H1 (cell line): Measurements from ENCODE around the gene PSMD13. TPM values are rescaled to one million over a fixed set of nuclear protein-coding genes. Genes with fewer than 3 reads are reported as not detected.

ENCODE experiments used
- CTCF ChIA-PET: fragments of 300-600 bp; sonication (Branson Sonifier 250); formaldehyde crosslinking; loops from one replicate; lab custom pipeline; 2021; ENCODE audit not compliant: partially characterized antibody; lab: Charles Lee
- POLR2A ChIA-PET: fragments of 300-600 bp; sonication (Branson Sonifier 250); formaldehyde crosslinking; loops from one replicate; lab custom pipeline; 2021; ENCODE audit warnings: inconsistent platforms; ENCODE audit not compliant: partially characterized antibody; lab: Charles Lee
- DNase-seq, 2 experiments: peaks; one replicate each; pipeline versions ENCODE4 v3.0.0 to v3.0.0-alpha.2; 2010 to 2022; ENCODE audit warnings: low spot score in 2 of 2, low read depth in 1 of 2, mixed read lengths in 1 of 2
- FAIRE-seq: peaks from 2 replicates; lab custom pipeline; 2011; peaks lifted over from hg19 to GRCh38; lab: Jason Lieb, UNC
- H2AFZ ChIP-seq: 2 replicates; pipeline ENCODE4 v1.8.1; 2012; ENCODE audit warnings: low read length, inconsistent platforms
- H2AK5ac ChIP-seq: 2 replicates; pipeline ENCODE4 v1.6.1; 2013; ENCODE audit warnings: low read depth, low read length
- H2BK120ac ChIP-seq: replicated peaks from 2 replicates; pipeline ENCODE3; 2013; ENCODE audit warnings: low read depth, low read length, inconsistent platforms
- H2BK12ac ChIP-seq: 2 replicates; pipeline ENCODE4 v1.6.1; 2013; ENCODE audit warnings: low read depth, low read length
- H2BK15ac ChIP-seq: 2 replicates; pipeline ENCODE4 v1.6.1; 2013; ENCODE audit warnings: low read length
- H2BK20ac ChIP-seq: 2 replicates; pipeline ENCODE4 v1.6.1; 2013; ENCODE audit warnings: low read length
- H2BK5ac ChIP-seq: 2 replicates; pipeline ENCODE4 v1.6.1; 2013; ENCODE audit warnings: low read depth, low read length
- H3K14ac ChIP-seq: 2 replicates; pipeline ENCODE4 v1.6.1; 2013; ENCODE audit warnings: inconsistent platforms; ENCODE audit not compliant: insufficient read length
- H3K18ac ChIP-seq: 2 replicates; pipeline ENCODE4 v1.6.1; 2013; ENCODE audit warnings: low read length; ENCODE audit errors: extremely low read depth
- H3K23ac ChIP-seq: 2 replicates; pipeline ENCODE4 v1.6.1; 2013; ENCODE audit warnings: inconsistent platforms; ENCODE audit not compliant: insufficient read length
- H3K23me2 ChIP-seq: 2 replicates; pipeline ENCODE4 v1.6.1; 2013; ENCODE audit warnings: low read depth, low read length
- H3K27ac ChIP-seq: 2 replicates; pipeline ENCODE4 v1.6.1; 2011; ENCODE audit warnings: low read depth, low read length, inconsistent platforms
- H3K27me3 ChIP-seq, 4 experiments: replicated peaks in 1 of 4; 1 replicate in 1 of 4; 2 replicates in 3 of 4; pipeline versions ENCODE4 v1.6.1 to v1.8.1; 2011 to 2013; ENCODE audit warnings: low read length in 3 of 4, mild to moderate bottlenecking in 3 of 4, inconsistent platforms in 2 of 4, mixed read lengths in 2 of 4, moderate library complexity in 1 of 4; ENCODE audit not compliant: control insufficient read depth in 3 of 4, insufficient read depth in 3 of 4; ENCODE audit errors: extremely low read depth in 1 of 4
- H3K36me3 ChIP-seq, 4 experiments: 2 replicates each; pipeline versions ENCODE4 v1.6.1 to v1.8.1; 2011 to 2013; ENCODE audit warnings: mild to moderate bottlenecking in 4 of 4, low read length in 3 of 4, moderate library complexity in 2 of 4, control low read depth in 1 of 4, inconsistent platforms in 1 of 4; ENCODE audit not compliant: insufficient read depth in 4 of 4, control insufficient read depth in 2 of 4
- H3K4ac ChIP-seq: replicated peaks from 2 replicates; pipeline ENCODE3; 2013; ENCODE audit warnings: low read length, low read depth, mixed read lengths, inconsistent platforms; ENCODE audit not compliant: insufficient read length
- H3K4me1 ChIP-seq, 4 experiments: replicated peaks in 1 of 4; 1 replicate in 1 of 4; 2 replicates in 3 of 4; pipeline versions ENCODE4 v1.6.1 to v1.8.1; 2011 to 2013; ENCODE audit warnings: low read length in 3 of 4, inconsistent platforms in 2 of 4, mixed read lengths in 1 of 4; ENCODE audit not compliant: insufficient read depth in 4 of 4, control insufficient read depth in 3 of 4
- H3K4me2 ChIP-seq, 2 experiments: 2 replicates each; pipeline versions ENCODE4 v1.6.1 to v1.8.1; 2011 to 2013; ENCODE audit warnings: low read depth in 2 of 2, low read length in 2 of 2, control low read depth in 1 of 2, inconsistent platforms in 1 of 2, mild to moderate bottlenecking in 1 of 2; ENCODE audit not compliant: insufficient read depth in 1 of 2
- H3K4me3 ChIP-seq, 4 experiments: fragments of 200-600, 300-600 bp in 1 of 4; sonication (generic), shearing (Covaris generic), sonication (Bioruptor Twin) in 1 of 4; 2 replicates each; pipeline versions ENCODE4 v1.5.1 to v1.8.1; 2011 to 2016; ENCODE audit warnings: low read length in 4 of 4, low read depth in 3 of 4, control low read depth in 2 of 4, inconsistent platforms in 2 of 4, mild to moderate bottlenecking in 2 of 4, mixed read lengths in 1 of 4, moderate library complexity in 1 of 4; ENCODE audit not compliant: insufficient read depth in 2 of 4; ENCODE audit errors: extremely low read depth in 1 of 4
- H3K56ac ChIP-seq: replicated peaks from 2 replicates; pipeline ENCODE3; 2013; ENCODE audit warnings: low read depth, mild to moderate bottlenecking, mixed read lengths, low read length, inconsistent platforms; ENCODE audit not compliant: insufficient read length
- H3K79me1 ChIP-seq: 2 replicates; pipeline ENCODE4 v1.6.1; 2013; ENCODE audit warnings: low read depth, low read length, control low read depth
- H3K79me2 ChIP-seq, 2 experiments: 2 replicates each; pipeline versions ENCODE4 v1.6.1 to v1.8.1; 2012 to 2013; ENCODE audit warnings: low read length in 2 of 2, mild to moderate bottlenecking in 2 of 2, inconsistent platforms in 1 of 2; ENCODE audit not compliant: insufficient read depth in 2 of 2, control insufficient read depth in 1 of 2
- H3K9ac ChIP-seq, 4 experiments: replicated peaks in 1 of 4; 1 replicate in 1 of 4; 2 replicates in 3 of 4; pipeline versions ENCODE4 v1.6.1 to v1.8.1; 2011 to 2013; ENCODE audit warnings: low read depth in 3 of 4, low read length in 3 of 4, control low read depth in 2 of 4, mild to moderate bottlenecking in 2 of 4, moderate library complexity in 2 of 4, inconsistent platforms in 1 of 4; ENCODE audit errors: extremely low read depth in 1 of 4
- H3K9me3 ChIP-seq, 2 experiments: 2 replicates each; pipeline versions ENCODE4 v1.6.1 to v1.8.1; 2012 to 2013; ENCODE audit warnings: mild to moderate bottlenecking in 2 of 2, moderate library complexity in 2 of 2, control low read depth in 1 of 2, inconsistent platforms in 1 of 2, low read depth in 1 of 2, low read length in 1 of 2, mixed read lengths in 1 of 2; ENCODE audit not compliant: insufficient read depth in 2 of 2
- H4K20me1 ChIP-seq, 2 experiments: replicated peaks in 1 of 2; 2 replicates each; pipeline versions ENCODE3 to v1.8.1; 2011 to 2013; ENCODE audit warnings: inconsistent platforms in 2 of 2, low read length in 2 of 2, mild to moderate bottlenecking in 1 of 2; ENCODE audit not compliant: insufficient read depth in 2 of 2, control insufficient read depth in 1 of 2
- H4K5ac ChIP-seq: 2 replicates; pipeline ENCODE4 v1.6.1; 2013; ENCODE audit warnings: low read length, low read depth, mixed read lengths, inconsistent platforms; ENCODE audit not compliant: insufficient read length
- H4K8ac ChIP-seq: 2 replicates; pipeline ENCODE4 v1.8.0; 2013; ENCODE audit warnings: mild to moderate bottlenecking, moderate library complexity, low read length, inconsistent platforms; ENCODE audit not compliant: insufficient read depth; ENCODE audit errors: extremely low read depth
- H4K91ac ChIP-seq: replicated peaks from 2 replicates; pipeline ENCODE3; 2013; ENCODE audit warnings: low read length, mixed read lengths, inconsistent platforms; ENCODE audit not compliant: insufficient read length
- CTCF ChIP-seq, 3 experiments: IDR thresholded peaks; 1 replicate in 2 of 3; 2 replicates in 1 of 3; pipeline versions ENCODE4 v1.5.1 to v1.6.1; 2011; ENCODE audit warnings: low read length in 3 of 3, mild to moderate bottlenecking in 3 of 3, inconsistent platforms in 2 of 3, low read depth in 1 of 3, moderate library complexity in 1 of 3; ENCODE audit not compliant: insufficient read depth in 1 of 3; ENCODE audit errors: control extremely low read depth in 1 of 3
- RAD21 ChIP-seq, 2 experiments: IDR thresholded peaks in 1 of 2; conservative IDR thresholded peaks in 1 of 2; 2 replicates each; pipeline ENCODE4 v1.6.1; 2011; ENCODE audit warnings: low read depth in 2 of 2, low read length in 2 of 2, improper control_type of control experiment in 1 of 2, inconsistent platforms in 1 of 2, mild to moderate bottlenecking in 1 of 2, moderate library complexity in 1 of 2
- RFX5 ChIP-seq: IDR thresholded peaks from 2 replicates; pipeline ENCODE4 v1.6.1; 2011; ENCODE audit warnings: low read depth, low read length, improper control_type of control experiment, borderline replicate concordance
- WGBS, 2 experiments: shearing (Covaris generic) in 1 of 2; methylation state at CpG; one replicate each; pipeline versions ENCODE4 v1.1.6 to v1.1.7; 2013 to 2015; ENCODE audit warnings: low lambda C conversion rate in 2 of 2, mixed read lengths in 2 of 2, inconsistent platforms in 1 of 2, low coverage in 1 of 2, missing lambda C conversion rate in 1 of 2; ENCODE audit not compliant: insufficient replicate concordance in 2 of 2, insufficient coverage in 1 of 2, insufficient read length in 1 of 2; ENCODE audit errors: extremely low coverage in 1 of 2, missing lambda C conversion rate in 1 of 2; 5-methylcytosine and 5-hydroxymethylcytosine counted together
- polyA plus RNA-seq, 7 experiments: library from polyadenylated mRNA; depleted of rRNA in 3 of 7; stranded (reverse) in 5 of 7; unstranded in 2 of 7; fragments of >200 nt in 5 of 7; fragments of 200-250 nt in 2 of 7; gene quantifications; 1 replicate in 5 of 7; 2 replicates in 1 of 7; 4 replicates in 1 of 7; pipeline versions ENCODE4 v1.2.1 to v1.2.3, GENCODE V29; 2011 to 2013; ENCODE audit warnings: missing spikeins in 2 of 7, mixed read lengths in 2 of 7
- total RNA-seq: library from RNA; stranded (reverse); fragmentation: NEBNext Ultra II Directional; extraction: Animal tissue kit (Norgen Biotek cat#: 25700); gene quantifications from 2 replicates; pipeline ENCODE4 v1.2.1, GENCODE V29; 2021

The PSMD13 gene
- total and polyA plus RNA-seq, 2 of the 8 experiments (the other 6 are each of a cell fraction or from before 2014, with no cell fraction given): 121 to 141 TPM

- no peak overlapping the region for H3K23ac ChIP-seq
- no peaks in the 10 kb centered on the region for H3K4me1 ChIP-seq
- H3K23me2 ChIP-seq: peaks cover 3% of the 10 kb centered on the region
- peak; percentile 91 for FAIRE-seq
- H3K56ac ChIP-seq: no peak overlapping the region
- no peak overlapping the region for H2BK12ac ChIP-seq
- H3K4ac ChIP-seq: no peak overlapping the region
- no peak overlapping the region for H2AFZ ChIP-seq
- H3K27ac ChIP-seq: no peak overlapping the region
- H3K4me2 ChIP-seq: no peak overlapping the region
- H2BK120ac ChIP-seq: no peak overlapping the region
- H2BK15ac ChIP-seq: no peak overlapping the region
- no peaks in the 10 kb centered on the region for H3K9me3 ChIP-seq
- no peak overlapping the region for H2BK20ac ChIP-seq
- H4K5ac ChIP-seq: no peak overlapping the region
- H3K4me3 ChIP-seq: no peak overlapping the region
- H3K9ac ChIP-seq: no peak overlapping the region
- ChIA-PET POLR2A (interaction anchor here (0.8 to 3.1 kb wide), 17 partner anchors 14 to 143 kb away, joined by 3 to 9 read pairs (median 4); partner anchors contain the start of genes BET1L, PKP3, PSMD13 and RIC8A), CTCF (interaction anchor here (0.9 to 9.8 kb wide), 44 partner anchors 9 to 268 kb away, joined by 3 to 212 read pairs (median 8); partner anchors contain the start of genes B4GALNT4, IFITM2, IFITM5 and NLRP6)
- peaks cover 17 to 47% (median 42%) of the 10 kb centered on the region in 4 experiments for H3K36me3 ChIP-seq
- no peaks in the 10 kb centered on the region for H3K79me2 ChIP-seq
- H3K18ac ChIP-seq: no peak overlapping the region
- no peaks in the 10 kb centered on the region for H3K79me1 ChIP-seq
- H3K27me3 ChIP-seq: no peaks in the 10 kb centered on the region; a peak in 1 of 7 replicates
- H4K8ac ChIP-seq: no peak overlapping the region
- no peaks in the 10 kb centered on the region for H4K20me1 ChIP-seq
- TF ChIP-seq CTCF (IDR thresholded peaks at IDR 0.05; ENCODE audit: control extremely low read depth in 1 of 3, insufficient read depth in 1 of 3, low read depth in 1 of 3, low read length in 3 of 3) (peak; percentile 82 to 94 (median 85)), RFX5 (no peak), RAD21 (IDR thresholded peaks at IDR 0.05 in 1 of 2, conservative IDR thresholded peaks at IDR 0.05 in 1 of 2; ENCODE audit: low read depth in 2 of 2, low read length in 2 of 2) (peak; percentile 86 to 88)
- DNase-seq: peak; percentile 51 to 94
- no peak overlapping the region for H4K91ac ChIP-seq
- H2AK5ac ChIP-seq: no peak overlapping the region
- no peak overlapping the region for H2BK5ac ChIP-seq
- WGBS, 2 experiments: 72% methylated on average over 10 of the region's 10 CpGs; no CpG with 5 or more reads in 1 of the 2 experiments
- H3K14ac ChIP-seq: no peak overlapping the region
These were observed 14.0 kb downstream of the PSMD13 start for GRCh38 chr11:250740-251299.
